Fibroblast of lung (primary cell): ENCODE data around the gene ASB6. TPM values are rescaled to one million over a fixed set of nuclear protein-coding genes. Genes with fewer than 3 reads are reported as not detected.

ENCODE experiments used
- DNase-seq, 2 donors: peaks; one replicate each; pipeline versions ENCODE4 v3.0.0 to v3.0.0-alpha.2; 2010; ENCODE audit warnings: low read depth in 2 of 2
- H2AFZ ChIP-seq: 2 replicates; pipeline ENCODE4 v1.5.1; 2012; ENCODE audit warnings: low read length, control low read depth, inconsistent platforms
- H3K27ac ChIP-seq: 2 replicates; pipeline ENCODE4 v1.5.1; 2011; ENCODE audit warnings: low read length, control low read depth; ENCODE audit not compliant: insufficient read depth
- H3K27me3 ChIP-seq: 2 replicates; pipeline ENCODE4 v1.5.1; 2011; ENCODE audit warnings: mild to moderate bottlenecking, low read length; ENCODE audit not compliant: control insufficient read depth, insufficient read depth
- H3K36me3 ChIP-seq: 2 replicates; pipeline ENCODE4 v1.5.1; 2011; ENCODE audit warnings: low read length; ENCODE audit not compliant: control insufficient read depth, insufficient read depth
- H3K4me1 ChIP-seq: 2 replicates; pipeline ENCODE4 v1.5.1; 2011; ENCODE audit warnings: low read length; ENCODE audit not compliant: control insufficient read depth, insufficient read depth; ENCODE audit errors: extremely low read depth
- H3K4me2 ChIP-seq: 2 replicates; pipeline ENCODE4 v1.5.1; 2011; ENCODE audit warnings: low read length, control low read depth; ENCODE audit not compliant: insufficient read depth; ENCODE audit errors: extremely low read depth
- H3K4me3 ChIP-seq, 4 experiments: fragments of 200-600 bp in 1 of 4; sonication (generic) in 1 of 4; replicated peaks in 1 of 4; 2 replicates each; pipeline ENCODE4 v1.5.1; 2011 to 2016; ENCODE audit warnings: low read length in 4 of 4, low read depth in 3 of 4, mild to moderate bottlenecking in 3 of 4, control low read depth in 2 of 4, inconsistent platforms in 1 of 4, mixed read lengths in 1 of 4; ENCODE audit not compliant: insufficient read depth in 1 of 4; ENCODE audit errors: control extremely low read depth in 1 of 4
- H3K79me2 ChIP-seq: 2 replicates; pipeline ENCODE4 v1.5.1; 2012; ENCODE audit warnings: mild to moderate bottlenecking, low read length, inconsistent platforms; ENCODE audit not compliant: control insufficient read depth, insufficient read depth
- H3K9ac ChIP-seq: 2 replicates; pipeline ENCODE4 v1.5.1; 2011; ENCODE audit warnings: mild to moderate bottlenecking, low read length, control low read depth; ENCODE audit not compliant: insufficient read depth
- H3K9me3 ChIP-seq: 2 replicates; pipeline ENCODE4 v1.5.1; 2012; ENCODE audit warnings: low read depth, low read length; ENCODE audit not compliant: control insufficient read depth, insufficient read depth
- H4K20me1 ChIP-seq: 2 replicates; pipeline ENCODE4 v1.5.1; 2011; ENCODE audit warnings: low read length; ENCODE audit not compliant: control insufficient read depth, insufficient read depth; ENCODE audit errors: extremely low read depth
- CTCF ChIP-seq, 2 donors: IDR thresholded peaks in 1 of 2; conservative IDR thresholded peaks in 1 of 2; 1 replicate in 1 of 2; 2 replicates in 1 of 2; pipeline ENCODE4 v1.5.1; 2011 to 2012; ENCODE audit warnings: low read length in 2 of 2, control low read depth in 1 of 2, inconsistent platforms in 1 of 2, low read depth in 1 of 2, mild to moderate bottlenecking in 1 of 2
- EZH2 ChIP-seq: IDR thresholded peaks from 2 replicates; pipeline ENCODE4 v1.5.1; 2012; ENCODE audit warnings: low read length, control low read depth, mild to moderate bottlenecking; ENCODE audit errors: missing control alignments
- polyA plus RNA-seq, 2 donors: library from polyadenylated mRNA; depleted of rRNA in 1 of 2; stranded (reverse) in 1 of 2; unstranded in 1 of 2; fragments of >200 nt; gene quantifications; 2 replicates each; pipeline ENCODE4 v1.2.1, GENCODE V29; 2011 to 2012; ENCODE audit warnings: missing spikeins in 1 of 2
- total RNA-seq: library from RNA; depleted of rRNA; stranded (reverse); fragments of >200 nt; gene quantifications from 2 replicates; pipeline ENCODE4 v1.2.1, GENCODE V29; 2014

Gene ASB6
- total and polyA plus RNA-seq, 2 donors (not counting 1 experiment from before 2014, with no cell fraction given): 14.4 to 15.4 TPM

GRCh38 chr9:129686736-129687135 is 44.8 kb upstream of the ASB6 start:
- H3K79me2 ChIP-seq: no peaks in the 10 kb centered on the region

GRCh38 chr9:129685933-129686259 is 43.9 kb upstream of the ASB6 start:
- no peaks in the 10 kb centered on the region for H4K20me1 ChIP-seq
- no peak overlapping the region for H3K27ac ChIP-seq
- H3K79me2 ChIP-seq: no peaks in the 10 kb centered on the region

More at GRCh38 chr9:129686736-129687135, 44.8 kb upstream of the ASB6 start:
- Histone ChIP-seq H3K9me3 (no peaks in the 10 kb centered on the region), H4K20me1 (no peaks in the 10 kb centered on the region), H3K27me3 (no peaks in the 10 kb centered on the region), H3K4me1 (peaks cover 3% of the 10 kb centered on the region), H2AFZ (no peak overlapping the region), H3K4me3 (no peak overlapping the region), H3K9ac (no peak overlapping the region), H3K36me3 (no peaks in the 10 kb centered on the region), H3K27ac (no peak overlapping the region), H3K4me2 (no peak overlapping the region)
- DNase-seq: no peak
- TF ChIP-seq CTCF (conservative IDR thresholded peaks at IDR 0.05 in 1 of 2, IDR thresholded peaks at IDR 0.05 in 1 of 2; ENCODE audit: low read depth in 1 of 2, low read length in 2 of 2): no peak
- no peak for TF ChIP-seq EZH2

GRCh38 chr9:129685220-129685932 is 43.4 kb upstream of the ASB6 start:
- H3K27ac ChIP-seq: no peak overlapping the region
- no peaks in the 10 kb centered on the region for H4K20me1 ChIP-seq
- peak overlapping the region; percentile 5 for H3K4me2 ChIP-seq
- H3K79me2 ChIP-seq: no peaks in the 10 kb centered on the region
- peak overlapping the region; percentile 7 for H3K9ac ChIP-seq
- no peaks in the 10 kb centered on the region for H3K9me3 ChIP-seq
- DNase-seq: peak in 1 of 2 donors; percentile 61
- H3K36me3 ChIP-seq: no peaks in the 10 kb centered on the region
- TF ChIP-seq CTCF (conservative IDR thresholded peaks at IDR 0.05 in 1 of 2, IDR thresholded peaks at IDR 0.05 in 1 of 2; ENCODE audit: low read depth in 1 of 2, low read length in 2 of 2): no peak
- no peak for TF ChIP-seq EZH2
- H3K27me3 ChIP-seq: no peaks in the 10 kb centered on the region
- peaks cover 3% of the 10 kb centered on the region for H3K4me1 ChIP-seq
- H2AFZ ChIP-seq: no peak overlapping the region
- H3K4me3 ChIP-seq: no peak overlapping the region

More at GRCh38 chr9:129685933-129686259, 43.9 kb upstream of the ASB6 start:
- H3K9ac ChIP-seq: no peak overlapping the region
- H3K27me3 ChIP-seq: no peaks in the 10 kb centered on the region
- H3K4me2 ChIP-seq: peak overlapping the region; percentile 5
- no peaks in the 10 kb centered on the region for H3K36me3 ChIP-seq
- H3K4me3 ChIP-seq: no peak overlapping the region
- no peaks in the 10 kb centered on the region for H3K9me3 ChIP-seq
- peaks cover 3% of the 10 kb centered on the region for H3K4me1 ChIP-seq
- no peak overlapping the region for H2AFZ ChIP-seq
- no peak for DNase-seq
- TF ChIP-seq EZH2: no peak
- no peak for TF ChIP-seq CTCF (conservative IDR thresholded peaks at IDR 0.05 in 1 of 2, IDR thresholded peaks at IDR 0.05 in 1 of 2; ENCODE audit: low read depth in 1 of 2, low read length in 2 of 2)
